Osteoblast (primary cell): ENCODE results near the gene CACNG8. TPM values are rescaled to one million over a fixed set of nuclear protein-coding genes. Genes with fewer than 3 reads are reported as not detected.

Experiments
- DNase-seq: peaks from one replicate; pipeline ENCODE4 v3.0.0; 2011; ENCODE audit warnings: low spot score, mixed read lengths; ENCODE audit not compliant: insufficient read length; ENCODE audit errors: missing footprints
- H2AFZ ChIP-seq: 2 replicates; pipeline ENCODE4 v1.6.0; 2011; ENCODE audit warnings: mild to moderate bottlenecking, low read length
- H3K27ac ChIP-seq: 2 replicates; pipeline ENCODE4 v1.5.1; 2011; ENCODE audit warnings: mild to moderate bottlenecking, low read depth, low read length, moderate library complexity
- H3K27me3 ChIP-seq: 2 replicates; pipeline ENCODE4 v1.6.0; 2012; ENCODE audit warnings: mild to moderate bottlenecking, control low read depth, inconsistent platforms, low read length, moderate library complexity; ENCODE audit not compliant: insufficient read depth
- H3K36me3 ChIP-seq: 2 replicates; pipeline ENCODE4 v1.5.1; 2011; ENCODE audit warnings: mild to moderate bottlenecking, low read length, control low read depth, moderate library complexity; ENCODE audit not compliant: insufficient read depth
- H3K4me1 ChIP-seq: 2 replicates; pipeline ENCODE4 v1.5.1; 2011; ENCODE audit warnings: mild to moderate bottlenecking, low read length, control low read depth, moderate library complexity; ENCODE audit not compliant: insufficient read depth
- H3K4me2 ChIP-seq: 2 replicates; pipeline ENCODE4 v1.6.0; 2011; ENCODE audit warnings: mild to moderate bottlenecking, low read length; ENCODE audit not compliant: insufficient read depth
- H3K4me3 ChIP-seq: fragments of 200-600 bp; sonication (generic); 3 replicates; pipeline ENCODE4 v1.5.1; 2012; ENCODE audit warnings: mild to moderate bottlenecking, low read length, inconsistent platforms; ENCODE audit not compliant: insufficient read depth
- H3K79me2 ChIP-seq: 2 replicates; pipeline ENCODE4 v1.6.0; 2012; ENCODE audit warnings: mild to moderate bottlenecking, low read length, control low read depth, inconsistent platforms; ENCODE audit not compliant: insufficient read depth
- H3K9me3 ChIP-seq: 2 replicates; pipeline ENCODE4 v1.5.1; 2011; ENCODE audit warnings: low read depth, low read length, control low read depth
- H4K20me1 ChIP-seq: 2 replicates; pipeline ENCODE4 v1.6.0; 2012; ENCODE audit warnings: mild to moderate bottlenecking, low read length, control low read depth; ENCODE audit not compliant: insufficient read depth
- CTCF ChIP-seq: IDR thresholded peaks from 2 replicates; pipeline ENCODE4 v1.5.1; 2011; ENCODE audit warnings: mild to moderate bottlenecking, low read depth, low read length, moderate library complexity; ENCODE audit errors: extremely low read depth
- total RNA-seq: library from RNA; depleted of rRNA; stranded (reverse); fragments of >200 nt; gene quantifications from 2 replicates; pipeline ENCODE4 v1.2.3, GENCODE V29; 2012

Gene CACNG8
- total RNA-seq, 1 donor, result not detected

GRCh38 chr19:54023191-54023590 is 60.5 kb downstream of the CACNG8 start:
- DNase-seq, result peak; percentile 61
- Histone ChIP-seq H4K20me1 (no peaks in the 10 kb centered on the region), H2AFZ (no peak overlapping the region), H3K4me1 (peaks cover 15% of the 10 kb centered on the region), H3K27ac (peak overlapping the region; percentile 39), H3K4me2 (no peak overlapping the region), H3K9me3 (no peaks in the 10 kb centered on the region), H3K79me2 (no peaks in the 10 kb centered on the region), H3K4me3 (no peak overlapping the region), H3K27me3 (no peaks in the 10 kb centered on the region), H3K36me3 (no peaks in the 10 kb centered on the region)
- TF ChIP-seq CTCF, result no peak

GRCh38 chr19:54024660-54025059 is 61.9 kb downstream of the CACNG8 start:
- Histone ChIP-seq H3K4me3 (no peak overlapping the region), H3K27ac (no peak overlapping the region), H3K4me2 (no peak overlapping the region), H4K20me1 (no peaks in the 10 kb centered on the region), H3K36me3 (no peaks in the 10 kb centered on the region), H3K4me1 (peaks cover 15% of the 10 kb centered on the region), H2AFZ (no peak overlapping the region), H3K79me2 (no peaks in the 10 kb centered on the region), H3K9me3 (no peaks in the 10 kb centered on the region), H3K27me3 (no peaks in the 10 kb centered on the region)
- DNase-seq, result no peak
- no peak for TF ChIP-seq CTCF

- no peak for DNase-seq
- Histone ChIP-seq H2AFZ (no peak overlapping the region), H3K27ac (no peak overlapping the region), H3K4me3 (no peak overlapping the region), H3K4me1 (peaks cover 15% of the 10 kb centered on the region), H3K4me2 (no peak overlapping the region), H3K9me3 (no peaks in the 10 kb centered on the region), H3K79me2 (no peaks in the 10 kb centered on the region), H4K20me1 (no peaks in the 10 kb centered on the region), H3K27me3 (no peaks in the 10 kb centered on the region), H3K36me3 (no peaks in the 10 kb centered on the region)
- TF ChIP-seq CTCF, result no peak
Observed at GRCh38 chr19:54026656-54027055, 63.9 kb downstream of the CACNG8 start.

DNA sequence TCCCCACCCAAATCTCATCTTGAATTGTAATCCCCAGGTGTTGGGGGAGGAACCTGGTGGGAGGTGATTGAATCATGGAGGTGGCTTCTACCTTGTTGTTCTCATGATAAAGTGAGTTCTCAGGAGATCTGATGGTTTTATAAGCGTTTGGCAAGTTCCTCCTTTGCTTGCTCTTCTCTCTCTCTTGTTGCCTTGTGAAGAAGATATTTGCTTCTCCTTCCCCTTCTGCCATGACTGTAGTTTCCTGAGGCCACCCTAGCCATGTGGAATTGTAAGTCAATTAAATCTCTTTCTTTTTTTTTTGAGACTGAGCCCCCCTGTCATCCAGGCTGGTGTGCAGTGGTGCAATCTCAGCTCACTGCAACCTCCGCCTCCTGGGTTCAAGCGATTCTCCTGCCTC is 66.6 kb downstream of the CACNG8 start:
- Histone ChIP-seq H3K36me3 (no peaks in the 10 kb centered on the region), H3K9me3 (no peaks in the 10 kb centered on the region)
- TF ChIP-seq CTCF, result no peak

More for the DNA sequence above, 66.6 kb downstream of the CACNG8 start:
- no peak for DNase-seq
- Histone ChIP-seq H3K79me2 (no peaks in the 10 kb centered on the region), H3K27me3 (no peaks in the 10 kb centered on the region), H3K4me1 (no peaks in the 10 kb centered on the region), H4K20me1 (no peaks in the 10 kb centered on the region), H3K4me3 (no peak overlapping the region), H3K4me2 (no peak overlapping the region), H2AFZ (no peak overlapping the region), H3K27ac (no peak overlapping the region)
